GDM1 (cell line): ENCODE data around the gene NCOA7.

ENCODE experiments used
- DNase-seq: peaks from one replicate; lab custom pipeline; 2025; lab: John Stamatoyannopoulos, UW

The NCOA7 gene

DNA sequence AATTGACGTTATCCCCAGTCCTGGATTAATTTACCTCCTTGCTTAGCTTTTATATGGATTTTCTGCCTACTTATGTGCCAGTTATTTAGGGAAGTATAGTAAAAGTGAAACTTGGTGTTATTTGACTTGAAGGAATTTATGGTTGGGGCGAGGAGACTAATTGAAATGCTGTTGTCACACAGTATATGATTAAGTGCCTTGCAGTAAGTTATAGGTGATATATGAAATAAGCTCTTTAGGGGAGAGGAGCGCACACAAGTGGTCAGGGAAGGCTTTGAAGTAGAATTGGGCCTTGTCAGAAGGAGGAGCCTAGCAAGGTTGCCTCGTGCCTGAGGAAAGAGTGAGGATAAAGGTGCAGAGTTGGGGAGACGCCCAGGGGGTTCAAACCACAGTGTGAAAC lies 20.5 kb downstream of the NCOA7 start:
- DNase-seq = no peak

DNA sequence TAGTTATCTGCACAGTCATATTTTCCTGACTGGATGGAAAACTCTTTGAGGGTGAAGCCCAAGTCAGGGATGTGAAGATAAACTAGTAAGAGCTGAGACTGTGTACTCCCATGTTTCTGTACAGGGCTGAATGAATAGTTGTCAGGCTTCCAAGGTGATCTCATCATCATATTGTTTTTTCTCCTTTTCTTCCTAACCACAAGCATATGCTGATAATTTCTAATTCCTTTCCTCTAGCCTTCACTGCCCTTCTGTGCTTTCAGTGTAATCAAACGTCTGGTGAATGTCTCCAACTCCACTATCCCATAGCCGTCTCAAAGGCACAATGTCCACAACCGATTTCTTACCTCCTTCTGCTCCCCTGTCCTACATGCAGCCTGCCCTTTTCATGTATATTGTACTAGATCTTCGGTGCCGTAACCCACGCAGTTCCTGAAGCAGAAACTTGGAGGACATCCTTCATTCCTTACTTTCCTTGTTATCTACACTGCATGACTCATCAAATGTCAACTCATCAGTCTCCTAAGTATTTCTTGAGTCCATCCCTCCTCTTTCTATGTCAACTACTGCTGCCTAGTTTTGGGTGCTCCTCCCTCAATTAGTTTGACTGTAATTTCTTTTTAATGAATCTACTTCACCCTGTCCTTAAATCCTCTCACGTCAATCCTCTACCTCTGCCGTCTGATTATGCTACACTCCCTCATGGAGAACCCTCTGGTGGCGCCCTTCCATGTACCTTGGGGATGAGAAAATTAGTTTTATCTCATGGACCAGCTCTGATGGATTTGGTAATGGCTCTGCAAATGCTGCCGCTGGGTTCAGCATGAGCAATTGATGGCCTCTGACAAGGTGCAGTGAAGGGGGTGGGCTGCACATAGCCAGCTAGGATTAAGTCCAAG lies 21.9 kb downstream of the NCOA7 start:
- DNase-seq = no peak

DNA sequence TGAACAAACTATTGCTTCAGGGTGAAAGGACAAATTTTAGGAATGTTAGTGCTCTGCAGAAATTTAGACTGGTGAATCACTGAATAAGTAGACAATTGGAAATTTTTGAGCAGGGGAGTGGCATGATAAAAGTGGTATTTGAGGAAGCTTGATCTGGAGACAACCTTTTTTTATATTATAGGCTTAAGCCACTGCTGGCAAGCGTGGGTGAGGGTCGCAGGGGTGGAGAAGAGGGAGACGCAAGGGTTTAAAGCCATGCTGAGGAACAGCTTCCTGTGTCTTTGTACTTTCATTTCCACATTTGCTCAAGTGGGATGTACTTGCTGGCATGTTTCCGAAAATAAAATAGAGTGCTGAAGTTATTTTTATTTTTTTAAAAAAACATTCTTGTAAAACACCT lies 23.7 kb downstream of the NCOA7 start:
- DNase-seq = no peak

DNA sequence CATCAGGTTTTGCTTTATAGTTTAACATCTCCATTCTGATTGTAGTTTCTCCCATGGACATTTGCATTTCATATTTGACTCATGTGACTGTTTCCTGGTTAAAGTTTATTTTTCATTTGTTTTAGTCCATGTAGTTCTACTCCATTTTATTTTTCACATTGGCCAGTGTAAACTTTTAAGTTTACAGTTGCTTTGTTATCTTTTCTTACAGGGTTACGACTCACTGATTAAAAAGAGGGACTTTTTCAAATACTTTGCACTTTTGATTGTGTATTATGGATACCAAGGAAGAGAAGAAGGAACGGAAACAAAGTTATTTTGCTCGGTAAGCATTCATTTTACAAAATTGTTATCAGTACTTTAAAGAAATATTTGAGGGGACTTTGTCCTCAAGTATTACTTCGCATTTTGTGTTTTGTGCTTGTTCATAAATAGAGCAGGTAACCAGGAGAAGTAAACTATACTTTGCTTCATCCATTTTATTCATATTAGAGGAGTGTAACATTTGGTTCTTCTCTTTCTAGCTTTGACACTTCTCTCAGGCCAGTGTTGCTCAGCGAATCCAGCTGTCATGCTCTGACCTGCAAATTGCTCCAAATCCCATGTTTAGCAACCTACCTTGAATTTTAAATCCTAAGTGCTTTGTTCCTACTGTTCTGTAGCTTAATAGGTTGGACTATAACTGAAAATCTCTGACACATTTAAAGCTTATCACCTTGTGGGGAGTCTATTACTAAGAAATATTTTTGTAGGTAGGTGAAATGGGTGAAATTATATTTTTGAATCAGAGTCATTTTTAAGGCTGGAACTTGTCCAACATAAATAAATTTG lies 24.5 kb downstream of the NCOA7 start:
- no peak for DNase-seq

DNA sequence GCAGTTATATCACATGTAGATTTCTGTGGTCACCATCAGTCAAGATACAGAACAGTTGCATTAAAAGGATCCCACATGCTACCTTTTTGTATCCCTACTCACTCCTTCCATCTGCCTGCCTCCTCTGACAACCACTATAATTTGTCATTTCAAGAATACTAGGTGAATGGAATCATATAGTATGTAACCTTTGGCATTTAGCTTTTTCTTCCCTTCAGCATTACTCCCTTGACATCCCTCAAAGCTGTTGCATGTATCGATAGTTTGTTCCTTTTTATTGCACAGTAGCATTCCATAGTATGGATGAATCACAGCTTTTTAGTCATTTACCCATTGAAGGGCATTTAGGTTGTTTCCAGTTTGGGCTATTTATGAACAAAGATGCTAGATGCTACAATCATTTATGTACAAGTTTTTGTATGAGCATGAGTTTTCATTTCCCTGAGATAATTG lies 26.1 kb downstream of the NCOA7 start:
- no peak for DNase-seq

DNA sequence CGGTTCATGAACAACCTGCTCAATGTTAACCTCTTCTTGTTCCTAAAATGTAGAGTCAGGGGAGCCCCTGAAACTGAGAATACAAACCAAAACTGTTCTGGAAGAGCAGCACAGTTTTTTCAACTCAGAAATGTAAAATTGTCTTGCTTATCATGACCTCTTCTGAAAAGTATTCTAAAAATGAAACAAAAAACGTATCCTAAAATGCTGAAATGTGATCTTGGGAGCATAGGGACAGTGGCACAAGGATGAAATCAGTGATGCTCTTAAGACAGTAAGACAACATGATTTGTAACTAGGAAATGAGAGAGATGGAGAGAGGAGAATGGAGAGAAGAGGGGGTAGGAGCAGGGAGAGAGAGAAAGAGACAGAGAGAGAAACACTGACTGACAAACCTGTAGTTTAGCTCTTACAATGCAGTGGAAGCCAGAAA lies 27.5 kb downstream of the NCOA7 start:
- no peak for DNase-seq

DNA sequence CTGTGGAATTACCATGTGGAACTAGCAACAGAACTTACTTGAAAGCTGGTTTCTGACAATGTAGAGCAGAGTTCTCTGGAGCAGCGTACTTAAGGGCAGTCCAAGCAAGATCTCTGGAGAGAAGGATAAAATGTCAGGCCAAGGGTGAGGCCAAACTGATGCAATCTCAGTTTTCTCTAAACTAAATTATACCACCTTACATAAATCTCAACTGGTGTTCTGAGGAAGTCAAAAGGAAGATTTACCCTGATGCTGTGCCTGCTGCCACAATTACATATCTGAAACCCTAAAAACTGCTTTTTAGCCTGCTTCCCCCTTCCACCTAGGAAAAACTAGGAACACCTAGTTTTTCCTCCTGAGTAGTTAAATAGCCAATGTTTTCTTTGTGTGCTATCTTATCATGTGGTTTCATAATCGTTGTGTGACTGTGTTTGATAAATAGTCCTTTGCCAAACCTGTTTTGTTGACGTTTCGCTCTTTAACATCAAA lies 28.1 kb downstream of the NCOA7 start:
- DNase-seq = no peak

DNA sequence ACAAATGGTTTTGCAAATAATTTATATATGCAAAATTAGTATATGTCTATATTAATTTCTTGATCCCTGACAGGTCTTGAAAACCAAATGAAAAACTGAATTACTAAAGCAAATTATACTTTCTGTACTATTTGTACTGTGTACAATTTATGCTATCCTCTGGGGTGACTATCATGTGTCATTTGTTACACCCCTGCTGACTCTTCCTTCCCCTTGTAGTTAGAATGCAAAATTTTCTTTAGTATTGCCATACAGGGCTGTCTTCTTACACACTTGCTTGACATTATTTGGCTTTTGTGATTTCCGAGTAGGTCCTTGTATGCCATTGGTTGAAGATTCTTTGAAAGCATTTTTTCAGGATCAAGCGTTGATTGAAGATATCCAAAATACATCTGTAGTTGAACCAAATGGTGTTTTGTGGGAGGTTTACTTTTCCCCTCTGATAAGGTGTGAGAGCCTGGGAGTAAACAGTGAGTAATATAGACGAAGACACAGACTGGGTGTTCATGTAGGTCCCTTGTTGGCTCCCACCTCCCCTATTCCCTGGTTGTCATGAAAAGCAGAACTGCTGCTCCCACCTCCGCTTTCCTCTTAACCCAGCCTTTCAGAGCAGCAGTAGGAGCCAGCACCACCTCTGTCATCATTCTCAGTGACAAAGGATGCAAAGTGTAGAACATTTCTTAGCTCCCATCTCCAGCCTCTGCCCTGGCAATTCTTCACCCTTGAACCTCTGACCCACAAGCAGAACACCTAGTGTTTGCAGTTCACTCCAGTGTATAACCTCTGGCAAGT lies 29.0 kb downstream of the NCOA7 start:
- DNase-seq = no peak

DNA sequence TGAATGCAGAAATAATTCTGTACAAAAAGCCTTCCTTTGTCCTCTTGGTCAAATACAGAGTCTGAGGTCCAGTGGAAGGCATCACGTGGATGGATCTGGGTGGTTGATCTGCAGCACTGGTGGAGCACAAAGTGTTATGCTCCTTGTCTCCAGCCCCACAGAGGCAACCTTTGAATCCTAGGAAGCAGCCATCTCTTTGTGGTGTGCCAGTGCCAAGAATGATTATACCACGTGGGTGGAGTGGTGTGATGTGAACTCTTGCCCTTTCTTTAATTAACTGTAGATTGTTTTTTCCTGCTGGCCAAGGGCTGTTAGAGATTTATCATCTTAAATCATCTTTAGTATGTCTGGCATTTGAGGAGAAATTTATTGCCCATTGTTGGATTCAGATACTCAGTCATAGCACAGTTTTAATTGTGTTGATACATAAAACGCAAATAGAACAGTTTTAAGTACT lies 31.1 kb downstream of the NCOA7 start:
- no peak for DNase-seq

DNA sequence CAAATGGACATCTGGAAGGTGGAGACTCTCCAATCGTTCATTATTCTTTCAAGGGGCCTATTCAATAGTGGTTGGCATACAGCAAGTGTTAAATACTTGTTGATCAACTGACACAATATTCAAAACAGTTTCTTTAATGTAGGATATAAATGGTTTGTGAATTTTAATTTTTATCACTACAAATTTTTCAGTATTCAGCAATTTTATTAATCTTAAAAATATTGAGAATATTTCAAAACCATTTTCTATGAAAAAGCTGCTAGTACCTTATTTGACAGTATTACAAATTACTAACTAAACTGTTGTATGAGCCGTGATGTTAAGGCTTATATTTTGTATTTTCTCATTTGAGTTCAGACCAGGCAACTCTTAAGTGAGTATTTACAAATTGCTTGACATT lies 32.4 kb downstream of the NCOA7 start:
- no peak for DNase-seq

DNA sequence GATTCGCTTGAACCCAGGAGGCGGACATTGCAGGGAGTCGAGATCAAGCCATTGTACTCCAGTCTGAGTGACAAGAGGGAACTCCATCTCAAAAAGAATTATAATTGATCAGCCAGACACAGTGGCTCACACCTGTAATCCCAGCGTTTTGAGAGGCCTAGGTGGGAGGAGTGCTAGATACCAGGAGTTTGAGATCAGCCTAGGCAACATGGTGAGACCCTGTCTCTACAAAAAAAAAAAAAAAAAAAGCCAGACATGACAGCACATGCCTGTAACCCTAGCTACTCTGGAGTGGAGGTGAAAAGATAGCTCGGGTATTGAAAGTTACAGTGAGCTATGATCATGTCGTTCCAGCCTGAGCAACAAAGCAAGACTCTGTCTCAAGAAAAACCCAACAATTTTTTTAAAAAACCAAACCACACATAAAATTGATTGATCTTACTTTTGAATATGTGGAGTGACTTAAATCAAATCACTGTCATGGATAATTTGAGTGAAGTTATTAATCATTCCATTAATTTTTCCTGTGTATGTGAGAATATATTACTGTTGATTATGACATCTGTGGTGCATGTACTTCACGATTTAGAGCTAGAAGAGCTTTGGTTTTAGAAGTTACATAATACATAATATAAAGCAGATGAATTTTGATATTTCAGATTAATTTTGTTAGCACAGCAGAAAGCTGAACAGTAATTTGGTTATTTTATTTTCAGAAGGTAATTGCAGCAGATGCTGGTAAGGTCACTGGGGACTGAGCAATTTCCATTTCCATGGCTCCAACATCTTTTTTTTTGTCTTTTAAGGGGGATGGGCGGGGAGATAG lies 34.4 kb downstream of the NCOA7 start:
- DNase-seq = no peak

DNA sequence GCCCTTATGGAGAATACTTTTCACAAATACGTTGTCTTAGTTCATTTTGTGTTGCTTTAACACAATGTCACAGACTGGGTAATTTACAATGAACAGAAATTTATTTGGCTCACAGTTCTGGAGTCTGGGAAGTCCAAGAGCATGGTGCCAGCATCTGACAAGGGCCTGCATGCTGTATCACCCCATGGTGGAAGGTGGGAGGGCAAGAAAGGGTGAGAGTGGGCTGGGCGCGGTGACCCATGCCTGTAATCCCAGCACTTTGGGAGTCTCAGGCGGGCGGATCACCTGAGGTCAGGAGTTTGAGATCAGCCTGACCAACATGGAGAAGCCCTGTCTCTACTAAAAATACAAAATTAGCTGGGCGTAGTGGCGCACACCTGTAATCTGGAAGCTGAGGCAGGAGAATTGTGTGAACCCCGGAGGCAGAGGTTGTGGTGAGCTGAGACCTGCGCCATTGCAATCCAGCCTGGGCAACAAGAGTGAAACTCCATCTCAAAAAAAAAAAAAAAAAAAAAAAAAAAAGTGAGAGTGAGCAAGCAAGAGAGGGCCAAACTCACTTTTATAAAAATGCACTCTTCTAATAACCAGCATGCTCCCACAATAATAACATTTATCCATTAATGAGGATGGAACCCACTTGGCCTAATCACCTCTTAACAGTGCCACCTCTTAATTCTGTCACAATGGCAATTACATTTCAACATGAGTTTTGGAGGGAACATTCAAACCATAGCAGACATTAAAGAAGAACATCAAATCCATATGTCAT lies 36.1 kb downstream of the NCOA7 start:
- no peak for DNase-seq

DNA sequence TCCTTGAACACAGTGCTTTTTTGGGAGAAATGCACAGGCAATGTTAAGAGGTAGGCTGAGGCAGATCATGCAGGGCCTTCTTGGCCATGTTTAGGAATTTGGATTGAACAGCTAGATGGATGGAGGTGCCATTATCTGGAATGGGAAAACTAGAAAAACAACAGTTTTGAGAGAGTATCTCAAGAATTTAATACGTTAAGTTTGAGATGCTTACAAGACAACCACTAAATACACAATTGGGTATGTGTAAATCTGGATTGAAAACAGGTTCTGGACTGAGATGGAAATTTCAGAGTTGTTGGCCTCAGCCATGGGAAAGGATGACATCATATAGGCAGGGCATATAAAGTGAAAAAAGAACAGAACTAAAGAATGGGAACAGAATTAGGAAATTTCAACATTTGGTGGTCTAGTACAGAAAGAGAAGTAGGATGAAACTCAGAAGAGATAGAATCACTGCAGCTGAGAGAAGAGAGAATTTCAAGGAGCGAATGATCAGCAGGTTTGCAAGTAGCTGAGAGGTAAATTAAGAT lies 37.1 kb downstream of the NCOA7 start:
- DNase-seq = no peak

DNA sequence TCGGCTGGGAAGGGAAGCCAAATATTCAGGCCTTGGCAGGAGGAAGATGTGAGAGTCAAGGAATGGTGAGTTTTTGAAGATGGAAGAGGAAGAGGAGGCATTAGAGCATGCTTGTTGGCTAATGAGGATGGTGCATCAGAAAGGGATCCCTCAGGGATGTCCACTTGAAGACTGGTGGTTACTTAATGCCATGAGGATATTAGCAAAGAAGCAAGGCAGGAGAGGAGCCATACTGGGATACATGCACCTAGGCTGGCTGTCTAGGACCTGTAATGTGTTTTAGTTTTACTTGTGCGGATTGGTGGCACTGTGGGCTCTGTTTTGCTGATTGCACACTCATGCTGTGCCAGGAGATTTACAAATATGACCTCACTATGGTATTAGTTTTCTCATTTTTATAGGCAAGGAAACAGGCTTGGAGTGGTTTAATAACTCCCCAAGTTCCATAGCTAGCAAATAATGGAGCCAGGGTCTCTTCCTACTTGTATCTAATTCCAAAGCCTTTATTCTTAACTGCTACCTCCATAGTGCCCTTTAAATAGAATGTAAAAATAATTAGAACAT lies 37.8 kb downstream of the NCOA7 start:
- no peak for DNase-seq

DNA sequence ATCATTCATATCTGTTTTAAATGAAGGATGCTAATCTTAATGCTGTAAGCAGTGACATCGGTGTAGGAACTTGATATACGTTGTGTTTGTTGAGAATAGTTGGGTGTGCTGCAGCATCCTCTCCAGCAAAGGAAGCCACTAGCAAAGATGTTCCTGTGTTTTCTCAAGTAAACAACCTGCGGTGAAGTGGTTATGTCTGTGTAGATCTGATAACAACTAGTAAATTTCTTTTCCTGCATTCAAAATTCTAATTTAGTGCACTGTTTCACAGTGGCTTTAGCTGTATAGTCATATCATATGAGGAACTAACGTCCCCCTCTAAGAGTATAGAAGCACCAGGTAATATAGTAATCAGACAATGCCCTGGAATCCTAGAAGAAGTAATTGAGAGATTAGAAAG lies 38.7 kb downstream of the NCOA7 start:
- DNase-seq = peak; percentile 73

DNA sequence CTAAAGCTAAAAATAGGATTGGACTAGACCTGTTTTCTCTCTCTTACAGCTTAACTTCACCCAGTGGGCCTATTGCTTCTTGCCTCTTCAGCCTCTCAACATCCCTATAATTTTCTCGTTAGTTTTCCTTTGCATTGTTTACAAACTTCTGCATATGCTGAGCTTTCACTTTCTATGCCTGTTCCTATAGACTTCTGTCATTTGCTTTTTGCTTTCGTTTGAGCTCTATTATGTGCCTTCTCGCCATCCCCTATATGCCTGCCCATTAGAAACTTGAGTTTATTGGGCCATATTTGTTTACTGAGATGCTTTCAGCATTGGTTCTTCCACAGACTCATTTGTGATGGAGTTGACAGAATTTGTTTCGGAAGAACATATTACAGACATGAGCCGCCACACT lies 40.9 kb downstream of the NCOA7 start:
- DNase-seq = no peak

DNA sequence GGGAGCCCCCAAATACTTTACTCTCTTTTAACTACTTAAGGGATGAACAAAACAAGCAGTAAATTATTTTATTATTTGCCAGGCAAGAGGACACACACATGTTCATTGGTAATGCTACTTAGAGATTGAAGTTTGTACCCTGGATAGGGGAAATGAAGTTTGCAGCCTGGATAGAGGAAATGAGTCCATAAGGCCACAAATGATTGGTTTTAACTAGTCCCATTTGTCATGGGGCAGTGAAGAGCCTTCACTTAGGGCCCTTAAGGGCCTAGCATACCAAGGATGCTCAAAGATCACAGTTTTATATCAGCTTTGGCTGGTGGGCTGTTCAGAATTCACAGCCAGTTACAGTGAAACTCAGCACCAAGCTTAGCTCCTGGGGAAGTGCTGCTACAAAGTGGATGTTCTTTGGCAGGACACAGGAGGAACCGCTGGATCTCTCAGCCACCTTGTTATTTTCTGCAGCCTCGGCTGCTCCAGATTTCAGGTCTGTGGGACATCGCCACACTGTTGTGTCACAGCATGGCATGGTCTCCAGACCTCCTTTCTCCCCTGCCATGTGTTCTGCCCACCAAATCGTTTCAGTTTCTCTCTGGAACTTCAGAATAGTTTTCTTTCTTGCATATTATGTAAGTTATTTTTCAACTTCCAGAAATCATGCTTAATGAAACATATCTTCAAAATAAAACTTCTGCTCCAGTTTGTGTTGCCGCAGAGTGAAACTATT lies 41.8 kb downstream of the NCOA7 start:
- peak; percentile 22 for DNase-seq

DNA sequence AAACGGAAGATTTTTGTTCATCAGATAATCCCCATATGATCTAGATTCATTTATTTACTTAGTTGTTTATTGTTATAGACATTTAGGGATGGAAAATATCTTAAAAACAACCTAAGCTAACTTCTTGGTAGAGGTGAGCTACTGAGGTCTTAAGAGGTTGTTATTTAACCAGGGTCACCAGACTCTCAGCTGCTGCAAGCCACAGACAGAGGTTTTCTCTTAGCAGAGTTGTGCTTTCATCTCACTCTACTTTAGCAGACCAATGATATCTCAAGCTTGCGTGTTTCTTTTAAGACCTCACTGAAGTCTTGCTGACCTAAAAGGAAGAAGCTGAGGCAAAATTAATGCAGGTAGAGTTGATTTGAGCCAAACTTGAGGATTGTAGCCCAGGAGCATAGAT lies 43.6 kb downstream of the NCOA7 start:
- no peak for DNase-seq

DNA sequence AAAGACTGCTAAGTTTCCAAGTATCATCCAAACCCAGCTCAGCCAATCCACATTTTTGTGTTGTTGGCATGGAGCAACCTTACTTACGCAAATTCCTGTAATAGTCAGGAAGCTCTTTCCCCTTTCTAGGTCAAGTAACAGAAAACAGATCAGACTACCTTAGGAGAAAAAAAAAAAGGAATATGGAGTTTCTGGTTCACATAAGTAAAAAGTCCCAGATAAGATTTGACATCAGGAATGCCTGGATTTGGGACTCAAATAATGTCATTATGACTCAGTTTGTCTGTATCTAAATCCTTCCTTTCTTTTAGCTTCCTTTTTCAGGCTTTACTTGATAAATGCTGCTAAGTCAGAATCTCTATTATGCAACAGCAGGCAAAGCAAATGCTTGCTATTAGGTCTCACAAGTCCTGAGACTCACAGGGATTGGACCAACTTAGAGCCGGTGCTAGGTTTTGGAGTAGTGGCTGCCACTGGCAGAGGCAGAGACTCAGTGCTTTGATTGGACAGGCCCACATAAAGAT lies 44.5 kb downstream of the NCOA7 start:
- no peak for DNase-seq
